ENCODE data around the gene CDC25B. TPM values are rescaled to one million over a fixed set of nuclear protein-coding genes. Genes with fewer than 3 reads are reported as not detected.

CDC25B gene
- total RNA-seq, 1 donor from 2014 or later, result 51.9 TPM

DNA sequence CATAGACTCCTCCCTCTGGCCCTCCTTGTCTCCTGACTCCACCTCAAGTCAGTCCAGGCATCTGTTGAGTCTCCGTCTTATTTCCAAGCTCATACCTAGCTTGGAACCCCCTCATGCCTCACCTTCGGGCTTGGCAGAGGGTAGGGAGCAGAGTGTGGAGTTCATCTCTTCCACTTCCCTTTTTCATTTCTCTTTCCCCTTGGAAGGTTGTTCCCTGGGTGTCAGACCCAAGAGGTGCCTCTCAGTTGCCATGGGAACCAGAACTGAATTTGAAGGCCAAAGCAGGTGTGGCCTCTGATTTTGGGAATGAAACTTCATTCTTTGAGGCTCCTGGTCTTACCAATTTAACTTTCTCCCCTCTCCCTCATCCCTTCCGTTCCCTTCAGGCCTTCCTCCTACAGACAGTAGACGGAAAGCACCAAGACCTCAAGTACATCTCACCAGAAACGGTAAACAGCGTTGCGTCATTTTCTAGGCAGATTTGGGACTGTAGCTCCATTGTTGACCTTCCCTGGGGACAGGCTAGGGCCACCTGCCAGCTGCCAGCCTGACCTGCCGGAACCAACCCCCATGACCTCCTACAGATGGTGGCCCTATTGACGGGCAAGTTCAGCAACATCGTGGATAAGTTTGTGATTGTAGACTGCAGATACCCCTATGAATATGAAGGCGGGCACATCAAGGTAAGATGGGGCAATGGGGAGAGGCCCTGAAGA lies 6.6 kb downstream of the CDC25B start:
- no peak for DNase-seq (ENCODE audit: extremely low read depth, low read depth, low spot score)

DNA sequence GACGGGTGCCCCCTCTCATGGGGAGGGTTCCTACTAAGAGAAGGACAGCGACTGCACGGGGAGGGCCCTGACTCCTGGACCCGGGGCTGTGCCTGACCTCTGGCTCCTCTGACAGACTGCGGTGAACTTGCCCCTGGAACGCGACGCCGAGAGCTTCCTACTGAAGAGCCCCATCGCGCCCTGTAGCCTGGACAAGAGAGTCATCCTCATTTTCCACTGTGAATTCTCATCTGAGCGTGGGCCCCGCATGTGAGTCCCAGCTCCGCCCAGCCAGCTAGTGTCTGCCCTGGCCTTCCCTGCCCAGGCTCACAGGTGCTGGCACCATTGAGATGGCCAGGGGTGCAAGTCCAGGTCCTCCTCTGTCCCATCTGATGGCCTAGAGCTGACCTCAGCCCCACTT lies 7.2 kb downstream of the CDC25B start:
- no peak for DNase-seq (ENCODE audit: extremely low read depth, low read depth, low spot score)

DNA sequence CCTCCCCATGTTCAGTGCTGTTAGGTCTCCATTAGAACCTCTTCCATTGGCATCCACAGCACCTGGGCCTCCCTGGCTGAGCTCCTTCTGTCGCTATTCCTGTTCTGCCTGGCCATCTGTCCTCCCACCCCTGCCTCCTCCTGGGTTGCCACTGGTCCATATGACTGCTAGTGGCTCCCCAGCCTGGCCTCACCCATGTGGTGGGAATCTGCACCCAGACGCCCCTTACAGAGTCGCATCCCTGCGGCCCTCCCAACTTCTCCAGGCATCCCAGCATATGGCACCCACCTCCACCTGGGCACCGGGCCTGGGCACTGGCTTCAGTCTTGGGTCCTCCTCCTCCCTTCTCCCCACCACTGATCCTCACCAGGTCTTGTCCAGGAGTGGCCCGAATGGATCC lies 7.7 kb downstream of the CDC25B start:
- no peak for DNase-seq (ENCODE audit: extremely low read depth, low read depth, low spot score)

- DNase-seq (ENCODE audit: extremely low read depth, low read depth, low spot score), result no peak
Measured at GRCh38 chr20:3804254-3804751, 8.2 kb downstream of the CDC25B start.

DNA sequence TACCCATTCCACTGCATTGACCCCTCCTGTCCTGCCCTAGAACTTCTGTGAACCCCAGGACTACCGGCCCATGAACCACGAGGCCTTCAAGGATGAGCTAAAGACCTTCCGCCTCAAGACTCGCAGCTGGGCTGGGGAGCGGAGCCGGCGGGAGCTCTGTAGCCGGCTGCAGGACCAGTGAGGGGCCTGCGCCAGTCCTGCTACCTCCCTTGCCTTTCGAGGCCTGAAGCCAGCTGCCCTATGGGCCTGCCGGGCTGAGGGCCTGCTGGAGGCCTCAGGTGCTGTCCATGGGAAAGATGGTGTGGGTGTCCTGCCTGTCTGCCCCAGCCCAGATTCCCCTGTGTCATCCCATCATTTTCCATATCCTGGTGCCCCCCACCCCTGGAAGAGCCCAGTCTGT lies 8.7 kb downstream of the CDC25B start:
- DNase-seq (ENCODE audit: extremely low read depth, low read depth, low spot score), result no peak

DNA sequence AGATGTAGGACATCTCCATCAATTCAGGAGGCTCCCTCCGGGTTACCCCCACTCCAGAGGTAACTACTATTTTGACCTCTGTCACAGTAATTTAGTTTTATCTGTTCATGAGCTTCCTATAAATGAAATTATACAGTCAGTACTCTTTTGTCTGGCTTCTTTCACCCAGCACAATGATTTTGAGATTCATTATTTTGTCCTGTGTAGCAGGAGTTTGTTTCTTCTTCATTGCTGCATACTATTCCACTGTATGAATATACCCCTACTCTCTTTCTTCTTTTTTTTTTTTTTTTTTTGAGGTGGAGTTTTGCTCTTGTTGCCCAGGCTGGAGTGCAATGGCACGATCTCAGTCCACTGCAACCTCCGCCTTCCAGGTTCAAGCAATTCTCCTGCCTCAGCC lies 12.4 kb downstream of the CDC25B start:
- DNase-seq (ENCODE audit: extremely low read depth, low read depth, low spot score), result no peak

GRCh38 chr20:3811467-3812258 lies 15.6 kb downstream of the CDC25B start:
- no peak for DNase-seq (ENCODE audit: extremely low read depth, low read depth, low spot score)

DNA sequence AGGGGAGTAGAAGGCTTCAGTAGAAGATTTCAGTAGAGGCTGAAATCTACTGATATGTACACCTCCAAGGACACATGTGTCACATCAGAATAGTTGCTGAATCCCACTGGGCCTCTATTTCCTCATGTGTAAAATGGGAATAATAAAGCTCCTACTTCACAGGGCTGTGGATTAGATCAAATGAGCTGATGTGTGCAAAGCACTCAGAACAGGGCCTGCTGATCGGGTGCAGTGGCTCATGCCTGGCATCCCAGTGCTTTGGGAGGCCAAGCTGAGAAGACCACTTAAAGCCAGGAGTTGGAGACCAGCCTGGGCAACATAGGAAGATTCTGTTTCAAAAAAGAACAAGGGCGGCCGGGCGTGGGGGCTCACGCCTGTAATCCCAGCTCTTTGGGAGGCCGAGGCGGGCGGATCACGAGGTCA lies 16.2 kb downstream of the CDC25B start:
- DNase-seq (ENCODE audit: extremely low read depth, low read depth, low spot score), result no peak

- no peak for DNase-seq (ENCODE audit: extremely low read depth, low read depth, low spot score)
Measured at GRCh38 chr20:3812975-3813847, 17.1 kb downstream of the CDC25B start.

DNA sequence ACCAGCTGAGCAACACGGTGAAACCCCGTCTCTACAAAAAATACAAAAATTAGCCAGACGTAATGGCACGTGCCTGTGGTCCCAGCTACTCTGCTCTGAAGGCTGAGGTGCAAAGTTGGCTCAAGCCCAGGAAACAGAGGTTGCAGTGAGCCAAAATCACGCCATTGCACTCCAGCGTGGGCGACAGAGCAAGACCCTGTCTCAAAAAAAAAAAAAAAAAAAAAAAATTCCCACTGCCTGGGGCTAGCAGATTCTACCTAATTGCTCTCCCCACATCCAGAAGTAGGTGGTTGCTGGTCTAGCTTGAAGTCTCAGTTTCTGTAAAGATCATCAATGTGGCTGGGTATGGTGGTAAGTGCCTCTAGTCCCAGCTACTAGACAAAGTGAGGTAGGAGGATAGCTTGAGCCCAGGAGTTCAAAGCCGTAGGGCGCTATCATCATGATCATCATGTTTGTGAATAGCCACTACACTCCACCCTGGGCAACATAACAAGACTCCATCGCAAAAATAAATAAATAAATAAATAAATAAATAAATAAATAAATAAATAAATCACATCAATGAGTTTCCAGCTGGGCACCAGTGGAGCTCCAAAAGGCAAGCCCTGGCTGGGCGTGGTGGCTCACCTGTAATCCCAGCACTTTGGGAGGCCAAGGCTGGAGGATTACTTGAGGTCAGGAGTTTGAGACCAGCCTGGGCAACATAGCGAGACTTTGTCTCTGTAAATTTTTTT lies 17.9 kb downstream of the CDC25B start:
- DNase-seq (ENCODE audit: extremely low read depth, low read depth, low spot score), result no peak

DNA sequence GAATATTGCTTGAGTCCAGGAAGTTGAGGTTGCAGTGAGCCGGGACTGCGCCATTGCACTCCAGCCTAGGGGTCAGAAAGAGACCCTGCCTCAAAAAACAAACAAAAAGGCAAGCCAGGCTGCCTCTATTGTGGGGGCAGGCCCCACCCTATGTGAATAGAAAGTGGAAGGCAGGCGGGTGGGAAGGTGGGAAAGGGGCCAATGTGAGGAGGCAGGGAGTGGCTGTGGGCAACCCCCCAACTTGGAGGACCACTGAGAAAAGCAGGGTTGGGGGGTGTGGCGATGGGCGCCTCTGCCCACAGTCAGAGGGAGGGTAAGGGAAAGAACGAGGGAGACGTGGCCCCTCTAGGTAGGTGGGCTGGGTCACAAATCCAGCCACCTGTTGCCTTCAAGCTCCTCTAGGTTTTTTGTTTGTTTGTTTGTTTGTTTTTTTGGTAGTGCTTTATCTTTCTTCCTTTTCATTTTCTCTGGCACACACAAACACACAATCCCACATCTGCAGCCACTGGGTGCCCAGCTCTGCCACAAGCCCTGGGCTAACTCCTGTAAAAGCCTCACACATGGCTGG lies 18.9 kb downstream of the CDC25B start:
- DNase-seq (ENCODE audit: extremely low read depth, low read depth, low spot score), result no peak

- DNase-seq (ENCODE audit: extremely low read depth, low read depth, low spot score), result no peak
Measured at GRCh38 chr20:3815703-3816315, 19.7 kb downstream of the CDC25B start.

- no peak for DNase-seq (ENCODE audit: extremely low read depth, low read depth, low spot score)
Measured at GRCh38 chr20:3818155-3819151, 22.3 kb downstream of the CDC25B start.

DNA sequence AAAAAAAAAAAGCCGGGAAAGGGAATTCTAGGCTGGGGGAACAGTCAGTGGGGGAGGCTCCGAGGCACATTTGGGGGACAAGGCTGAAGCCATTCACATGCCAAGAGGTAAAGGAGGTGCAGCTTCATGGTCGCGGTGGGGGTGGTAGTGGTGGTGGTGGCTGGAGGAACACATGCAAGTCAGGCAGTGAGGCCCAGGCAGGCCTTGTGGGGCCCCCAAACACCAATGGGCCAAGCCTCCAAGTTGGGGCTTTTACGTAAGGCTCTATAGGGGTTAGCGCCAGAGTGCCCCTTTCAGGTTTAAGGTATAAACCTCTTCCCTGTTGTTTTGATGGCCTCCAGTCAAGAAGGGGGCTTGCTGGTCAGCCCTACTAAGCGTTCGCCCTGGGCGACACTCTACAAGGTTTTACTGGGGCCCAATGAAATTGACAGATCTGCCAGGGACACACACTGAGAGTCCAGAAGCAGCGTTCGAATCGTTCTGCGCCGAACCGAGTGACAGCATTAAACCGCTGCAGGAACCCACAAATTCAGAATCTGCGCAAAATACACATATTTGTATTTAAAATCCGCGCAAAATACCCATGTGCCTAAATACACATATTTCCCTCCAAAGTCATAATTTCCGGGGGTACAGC lies 23.4 kb downstream of the CDC25B start:
- DNase-seq (ENCODE audit: extremely low read depth, low read depth, low spot score), result no peak

DNA sequence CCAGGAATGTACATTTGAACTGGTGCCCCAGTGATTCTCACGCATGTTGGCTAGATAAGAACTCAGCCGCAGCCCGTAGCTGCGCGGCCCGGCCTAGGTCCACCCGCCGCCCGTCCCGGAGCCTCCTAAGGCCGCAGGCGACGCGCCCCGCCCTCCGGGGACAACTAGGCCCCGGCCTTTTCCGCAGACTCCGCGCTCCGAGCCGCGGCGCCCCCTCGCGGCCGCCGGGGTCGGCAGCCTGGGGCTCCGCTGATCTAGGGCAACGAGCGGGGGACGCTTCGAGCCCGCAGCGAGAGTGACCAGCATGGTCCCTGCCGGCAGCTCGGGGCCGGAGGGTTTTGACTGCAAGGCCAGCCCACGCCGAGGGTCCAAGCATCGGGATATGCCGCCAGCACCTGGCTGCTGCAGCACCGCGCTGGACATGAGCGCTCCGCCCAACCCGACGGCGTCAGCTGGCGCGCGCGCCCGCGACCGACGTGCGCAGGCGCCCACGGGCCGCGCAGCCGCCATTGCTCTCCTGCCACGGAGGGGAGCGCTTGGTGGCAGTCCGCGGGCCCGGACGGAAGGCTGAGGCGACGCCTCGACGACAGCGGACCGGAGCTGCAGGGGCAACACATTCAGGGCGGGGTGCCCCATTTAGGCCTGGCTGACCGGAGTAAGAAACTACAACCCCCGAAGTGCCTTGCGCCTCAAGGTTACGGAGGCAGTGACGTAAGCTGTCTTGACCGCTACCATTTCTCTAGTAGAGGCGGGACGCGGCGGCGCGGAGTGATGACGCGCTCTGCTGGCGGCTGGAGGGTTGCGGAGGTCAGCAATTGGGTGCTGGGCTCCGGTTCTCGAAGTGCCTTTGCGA lies 24.2 kb downstream of the CDC25B start, which contains the start of gene AP5S1:
TSS of gene AP5S1 (plus strand) at position 500 of the 853 bp plus-strand sequence. CDS start 1,571 bp downstream, outside the sequence.
- DNase-seq (ENCODE audit: extremely low read depth, low read depth, low spot score), result no peak

DNA sequence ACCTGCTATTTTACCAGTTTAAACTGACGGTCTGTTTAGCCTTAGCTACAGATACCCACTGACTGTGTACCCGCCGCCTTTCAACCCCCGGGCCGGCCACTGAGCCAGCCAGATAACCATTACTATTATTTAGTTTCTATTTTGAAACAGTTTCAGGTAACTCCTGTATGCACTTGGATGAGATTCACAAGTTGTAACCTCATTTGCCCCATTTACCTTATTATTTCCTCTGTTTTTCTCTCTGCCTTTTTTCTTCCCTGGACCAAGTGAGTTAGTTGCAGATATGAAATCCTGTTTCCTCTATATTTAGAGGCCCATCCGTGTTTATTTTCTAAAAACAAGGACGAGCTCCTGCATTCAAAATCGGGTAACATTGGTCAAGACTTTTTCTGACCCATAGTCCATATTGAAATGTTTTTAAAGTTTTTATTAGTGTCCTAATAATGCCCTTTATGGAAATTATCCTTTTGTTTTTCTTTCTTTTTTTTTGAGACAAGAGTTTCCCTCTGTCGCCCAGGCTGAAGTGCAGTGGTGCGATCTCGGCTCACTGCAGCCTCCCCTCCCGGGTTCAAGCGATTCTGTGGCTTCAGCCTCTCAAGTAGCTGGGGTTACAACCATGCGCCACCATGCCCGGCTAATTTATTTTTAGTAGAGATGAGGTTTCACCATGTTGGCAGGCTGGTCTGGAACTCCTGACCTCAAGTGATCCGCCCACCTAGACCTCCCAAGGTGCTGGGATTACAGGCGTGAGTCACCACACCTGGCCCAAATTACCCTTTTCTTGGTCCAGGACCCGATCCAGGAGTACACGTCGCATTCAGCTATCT lies 25.0 kb downstream of the CDC25B start:
- DNase-seq (ENCODE audit: extremely low read depth, low read depth, low spot score), result no peak

All from glomerular endothelial cell (primary cell).